Activated naive CD8-positive, alpha-beta T cell (primary cell): ENCODE data around the gene SLC7A11.

Experiments used
- H3K27ac Mint-ChIP-seq: one replicate; pipeline ENCODE4 v1.8.0; 2021; ENCODE audit warnings: mixed read lengths
- H3K27me3 Mint-ChIP-seq: one replicate; pipeline ENCODE4 v1.8.0; 2021; ENCODE audit warnings: mixed read lengths
- H3K36me3 Mint-ChIP-seq: one replicate; pipeline ENCODE4 v1.8.0; 2021; ENCODE audit warnings: mixed read lengths
- H3K4me1 Mint-ChIP-seq: one replicate; pipeline ENCODE4 v1.8.0; 2021; ENCODE audit warnings: low read depth, mixed read lengths
- H3K4me3 Mint-ChIP-seq: one replicate; pipeline ENCODE4 v1.8.0; 2021; ENCODE audit warnings: mild to moderate bottlenecking, mixed read lengths
- H3K9me3 Mint-ChIP-seq: one replicate; pipeline ENCODE4 v1.8.0; 2021; ENCODE audit warnings: low read depth, mixed read lengths

The SLC7A11 gene

GRCh38 chr4:138205531-138206233 is 36.5 kb downstream of the SLC7A11 start:
- H3K36me3 Mint-ChIP-seq: no peaks in the 10 kb centered on the region
- H3K4me1 Mint-ChIP-seq: no peaks in the 10 kb centered on the region
- no peak overlapping the region for H3K4me3 Mint-ChIP-seq
- H3K9me3 Mint-ChIP-seq: no peaks in the 10 kb centered on the region
- no peaks in the 10 kb centered on the region for H3K27me3 Mint-ChIP-seq
- H3K27ac Mint-ChIP-seq: no peak overlapping the region

DNA sequence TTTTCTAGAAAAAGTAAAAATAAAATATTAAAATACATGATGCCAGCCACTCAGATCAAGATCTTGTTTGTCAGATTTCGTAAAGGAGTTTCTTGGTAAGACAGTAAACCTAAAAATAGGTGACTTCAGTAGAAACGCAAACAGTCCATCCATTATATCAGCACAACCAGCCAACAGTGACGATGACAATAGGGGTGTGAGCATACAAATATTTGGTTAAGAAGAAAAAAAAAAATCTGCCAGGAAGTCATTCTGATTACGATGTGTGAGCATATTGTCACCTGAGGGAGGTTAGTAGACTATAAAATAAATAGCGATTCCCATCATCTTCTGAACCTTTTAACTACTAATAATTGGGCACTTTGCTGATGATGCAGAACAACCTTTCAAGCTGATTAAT is 37.6 kb downstream of the SLC7A11 start:
- Mint-ChIP-seq H3K27me3 (no peaks in the 10 kb centered on the region), H3K4me3 (no peak overlapping the region), H3K27ac (no peak overlapping the region), H3K4me1 (no peaks in the 10 kb centered on the region), H3K36me3 (no peaks in the 10 kb centered on the region), H3K9me3 (no peaks in the 10 kb centered on the region)

- Mint-ChIP-seq H3K36me3 (no peaks in the 10 kb centered on the region), H3K4me1 (no peaks in the 10 kb centered on the region), H3K27me3 (no peaks in the 10 kb centered on the region), H3K4me3 (no peak overlapping the region), H3K27ac (no peak overlapping the region), H3K9me3 (no peaks in the 10 kb centered on the region)
These were observed 39.5 kb downstream of the SLC7A11 start for GRCh38 chr4:138202686-138203085.

DNA sequence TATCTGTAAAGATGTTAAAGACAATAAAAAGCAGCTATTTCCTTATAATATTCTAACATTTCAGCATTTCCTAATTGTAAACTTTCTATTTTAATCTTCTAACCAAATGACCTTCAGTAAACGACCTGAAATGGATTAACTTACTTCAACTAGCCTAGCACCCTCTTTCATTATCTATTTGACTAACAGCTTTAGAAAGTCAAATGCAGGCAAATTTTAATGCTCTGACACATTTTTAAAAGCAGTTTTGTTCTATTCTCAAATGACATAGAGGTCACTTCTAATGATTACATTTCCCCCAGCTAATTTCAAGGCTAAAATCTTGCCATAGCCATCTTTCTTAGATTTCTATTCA is 41.9 kb downstream of the SLC7A11 start:
- H3K4me3 Mint-ChIP-seq: no peak overlapping the region
- H3K27me3 Mint-ChIP-seq: no peaks in the 10 kb centered on the region
- no peak overlapping the region for H3K27ac Mint-ChIP-seq
- H3K36me3 Mint-ChIP-seq: no peaks in the 10 kb centered on the region
- no peaks in the 10 kb centered on the region for H3K9me3 Mint-ChIP-seq
- H3K4me1 Mint-ChIP-seq: no peaks in the 10 kb centered on the region

DNA sequence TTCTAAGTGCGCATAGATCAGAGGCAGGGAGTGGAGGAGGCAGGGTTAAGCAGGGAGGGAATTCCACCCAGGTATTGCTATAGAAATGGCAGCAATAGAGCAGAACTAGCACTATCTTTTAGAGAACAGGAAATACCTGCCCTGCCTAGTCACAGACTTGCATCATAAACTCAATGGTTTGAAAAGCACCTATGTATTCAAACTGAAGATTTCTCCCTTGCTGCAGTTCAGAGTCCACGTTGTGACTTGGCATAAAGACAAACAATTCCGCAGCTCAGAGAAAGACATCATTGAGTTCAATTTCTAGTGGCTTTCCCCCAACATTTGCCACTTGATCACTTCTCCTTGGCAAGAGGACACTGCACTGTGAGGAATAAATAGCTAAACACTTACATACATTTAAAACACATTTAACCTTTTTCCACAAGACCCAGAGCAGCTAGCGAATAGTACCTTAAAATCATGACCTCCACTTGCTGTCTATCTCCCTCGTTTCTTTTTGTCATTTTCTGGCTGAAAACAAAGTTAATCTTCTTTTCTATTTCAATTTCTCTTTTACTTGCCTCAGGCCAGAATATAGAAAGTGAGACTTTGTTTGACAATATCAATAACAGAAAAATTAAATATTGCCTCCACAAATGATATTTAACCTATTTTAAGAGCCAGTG is 42.4 kb downstream of the SLC7A11 start:
- Mint-ChIP-seq H3K27ac (no peak overlapping the region), H3K4me1 (no peaks in the 10 kb centered on the region), H3K9me3 (no peaks in the 10 kb centered on the region), H3K4me3 (no peak overlapping the region), H3K27me3 (no peaks in the 10 kb centered on the region), H3K36me3 (no peaks in the 10 kb centered on the region)

DNA sequence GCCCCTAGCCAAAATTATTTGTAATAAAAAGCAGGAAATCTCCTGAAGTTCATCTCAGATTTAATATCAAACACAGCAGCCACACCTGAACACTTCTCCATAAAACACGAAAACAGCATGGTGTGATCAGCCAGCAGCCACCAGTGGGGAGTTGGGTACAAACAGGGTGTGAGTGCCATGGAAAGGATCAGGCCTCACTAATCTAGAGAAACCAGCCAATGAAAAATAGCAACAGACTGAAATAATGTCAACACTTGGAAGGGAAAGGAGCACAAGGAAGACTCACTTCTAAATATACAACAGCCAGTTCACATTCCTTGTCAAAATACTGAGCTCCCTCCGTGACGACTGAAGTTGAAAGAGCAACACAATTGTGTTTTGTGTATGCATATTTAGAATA is 46.0 kb downstream of the SLC7A11 start:
- H3K4me3 Mint-ChIP-seq: no peak overlapping the region
- H3K9me3 Mint-ChIP-seq: no peaks in the 10 kb centered on the region
- no peaks in the 10 kb centered on the region for H3K27me3 Mint-ChIP-seq
- H3K27ac Mint-ChIP-seq: no peak overlapping the region
- H3K4me1 Mint-ChIP-seq: no peaks in the 10 kb centered on the region
- no peaks in the 10 kb centered on the region for H3K36me3 Mint-ChIP-seq

GRCh38 chr4:138193963-138194362 is 48.2 kb downstream of the SLC7A11 start:
- no peak overlapping the region for H3K27ac Mint-ChIP-seq
- no peaks in the 10 kb centered on the region for H3K4me1 Mint-ChIP-seq
- H3K27me3 Mint-ChIP-seq: no peaks in the 10 kb centered on the region
- H3K9me3 Mint-ChIP-seq: no peaks in the 10 kb centered on the region
- no peak overlapping the region for H3K4me3 Mint-ChIP-seq
- H3K36me3 Mint-ChIP-seq: no peaks in the 10 kb centered on the region

DNA sequence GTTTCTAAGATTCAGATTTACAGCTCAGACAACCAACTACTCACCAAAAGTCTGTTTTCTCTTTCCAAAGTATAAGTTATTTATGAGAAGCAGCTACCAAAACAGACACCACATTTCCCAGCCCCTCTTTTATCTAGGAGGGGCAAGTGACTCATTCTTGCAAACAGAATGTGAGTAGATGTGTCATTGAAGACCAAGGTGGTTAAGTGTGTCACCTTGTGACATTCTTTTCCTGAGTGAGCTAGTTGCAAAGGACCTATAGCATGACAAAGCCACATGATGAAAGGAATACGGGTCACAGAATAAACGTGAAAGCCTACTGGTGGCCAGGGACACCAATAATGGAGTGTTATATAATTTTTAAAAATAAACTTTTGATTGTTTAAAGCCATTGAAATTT is 50.0 kb downstream of the SLC7A11 start:
- H3K4me1 Mint-ChIP-seq: no peaks in the 10 kb centered on the region

DNA sequence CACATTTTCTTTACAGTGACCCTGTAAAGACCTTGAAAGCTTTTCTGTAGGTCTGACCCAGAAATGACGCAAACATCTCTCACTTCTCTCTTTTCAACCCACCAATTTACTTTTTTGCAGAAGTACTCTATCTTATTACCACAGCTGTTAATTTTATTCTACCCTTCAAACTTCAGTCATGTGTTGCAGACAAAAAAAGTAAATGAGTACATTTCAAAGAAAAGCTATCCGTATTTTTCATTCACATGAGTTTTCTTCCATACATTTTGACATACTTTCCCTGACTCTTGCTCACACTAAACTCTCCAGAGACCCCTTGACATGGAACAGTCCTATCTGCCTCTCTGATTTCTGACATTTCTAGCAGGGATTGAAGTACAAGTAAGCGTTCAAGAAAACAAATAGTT is 51.7 kb downstream of the SLC7A11 start:
- no peaks in the 10 kb centered on the region for H3K27me3 Mint-ChIP-seq
- H3K4me3 Mint-ChIP-seq: no peak overlapping the region
- no peaks in the 10 kb centered on the region for H3K9me3 Mint-ChIP-seq
- H3K4me1 Mint-ChIP-seq: no peaks in the 10 kb centered on the region
- H3K36me3 Mint-ChIP-seq: no peaks in the 10 kb centered on the region
- no peak overlapping the region for H3K27ac Mint-ChIP-seq

More for the DNA sequence above, 50.0 kb downstream of the SLC7A11 start:
- Mint-ChIP-seq H3K27ac (no peak overlapping the region), H3K9me3 (no peaks in the 10 kb centered on the region), H3K27me3 (no peaks in the 10 kb centered on the region), H3K4me3 (no peak overlapping the region), H3K36me3 (no peaks in the 10 kb centered on the region)

- no peak overlapping the region for H3K27ac Mint-ChIP-seq
- H3K9me3 Mint-ChIP-seq: no peaks in the 10 kb centered on the region
- H3K4me3 Mint-ChIP-seq: no peak overlapping the region
- no peaks in the 10 kb centered on the region for H3K4me1 Mint-ChIP-seq
- H3K27me3 Mint-ChIP-seq: no peaks in the 10 kb centered on the region
- no peaks in the 10 kb centered on the region for H3K36me3 Mint-ChIP-seq
These were observed 52.9 kb downstream of the SLC7A11 start for GRCh38 chr4:138189206-138189605.

DNA sequence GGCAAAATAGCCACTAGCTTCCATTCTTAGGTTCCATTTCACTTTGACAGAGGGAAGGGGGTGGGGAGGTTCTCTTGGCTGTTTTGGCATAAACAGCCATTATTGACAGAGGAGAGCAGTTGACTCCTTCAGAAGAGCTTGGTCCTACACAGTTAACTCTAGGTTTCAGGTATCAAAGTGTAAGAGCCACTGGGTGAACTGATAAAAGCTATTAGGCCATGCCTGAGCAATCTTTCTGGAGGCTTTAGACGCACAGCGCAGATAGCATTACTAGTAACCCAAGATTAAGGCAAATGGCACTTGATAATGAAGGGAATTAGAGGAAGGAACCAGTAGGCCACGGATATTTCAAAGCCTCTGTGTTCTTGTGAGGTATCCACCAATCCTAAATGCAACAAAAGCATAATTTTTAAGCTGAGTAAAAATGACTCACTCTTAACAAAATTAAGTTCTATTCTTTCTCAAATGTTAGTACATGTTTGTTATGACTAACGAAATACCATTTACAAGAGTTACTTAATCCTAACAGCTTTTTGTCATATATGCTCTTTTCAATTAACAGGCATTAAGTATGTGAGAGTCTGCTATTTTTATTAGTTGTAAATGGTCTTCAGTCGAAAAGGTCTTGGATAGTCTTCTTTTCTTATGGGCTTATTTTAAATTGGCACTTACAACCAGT is 53.6 kb downstream of the SLC7A11 start:
- no peaks in the 10 kb centered on the region for H3K27me3 Mint-ChIP-seq
- H3K4me1 Mint-ChIP-seq: no peaks in the 10 kb centered on the region
- no peak overlapping the region for H3K27ac Mint-ChIP-seq
- no peaks in the 10 kb centered on the region for H3K9me3 Mint-ChIP-seq
- H3K36me3 Mint-ChIP-seq: no peaks in the 10 kb centered on the region
- H3K4me3 Mint-ChIP-seq: no peak overlapping the region

- H3K9me3 Mint-ChIP-seq: no peaks in the 10 kb centered on the region
- H3K4me1 Mint-ChIP-seq: no peaks in the 10 kb centered on the region
- H3K4me3 Mint-ChIP-seq: no peak overlapping the region
- H3K27ac Mint-ChIP-seq: no peak overlapping the region
- no peaks in the 10 kb centered on the region for H3K36me3 Mint-ChIP-seq
- no peaks in the 10 kb centered on the region for H3K27me3 Mint-ChIP-seq
These were observed 56.1 kb downstream of the SLC7A11 start for GRCh38 chr4:138185859-138186645.

- no peak overlapping the region for H3K27ac Mint-ChIP-seq
- H3K36me3 Mint-ChIP-seq: no peaks in the 10 kb centered on the region
- no peaks in the 10 kb centered on the region for H3K4me1 Mint-ChIP-seq
- no peaks in the 10 kb centered on the region for H3K27me3 Mint-ChIP-seq
- no peak overlapping the region for H3K4me3 Mint-ChIP-seq
- no peaks in the 10 kb centered on the region for H3K9me3 Mint-ChIP-seq
These were observed 57.3 kb downstream of the SLC7A11 start for GRCh38 chr4:138184886-138185285.

GRCh38 chr4:138182838-138183426 is 59.2 kb downstream of the SLC7A11 start:
- H3K27me3 Mint-ChIP-seq: no peaks in the 10 kb centered on the region
- H3K4me3 Mint-ChIP-seq: no peak overlapping the region
- no peaks in the 10 kb centered on the region for H3K36me3 Mint-ChIP-seq
- no peaks in the 10 kb centered on the region for H3K9me3 Mint-ChIP-seq
- H3K27ac Mint-ChIP-seq: no peak overlapping the region
- no peaks in the 10 kb centered on the region for H3K4me1 Mint-ChIP-seq

DNA sequence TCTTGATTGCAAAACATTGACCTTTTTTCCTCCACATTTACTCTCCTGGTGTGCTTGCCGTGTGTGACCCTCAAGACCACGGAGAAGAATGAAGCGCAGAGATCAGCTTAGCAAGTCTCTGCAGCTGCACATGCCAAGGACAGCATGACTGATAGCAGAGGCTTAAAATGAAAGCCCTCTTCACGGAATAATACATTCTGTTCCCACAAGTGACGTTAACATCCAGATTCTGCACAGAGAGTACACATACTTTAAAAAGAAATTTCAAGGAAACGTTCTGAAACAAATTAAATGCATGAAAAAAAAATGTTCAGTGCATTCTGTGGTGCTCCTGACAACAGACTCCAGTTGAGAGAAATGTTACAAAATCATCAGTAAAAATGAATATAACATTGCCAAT is 60.9 kb downstream of the SLC7A11 start:
- H3K27ac Mint-ChIP-seq: no peak overlapping the region
- no peaks in the 10 kb centered on the region for H3K4me1 Mint-ChIP-seq
- H3K36me3 Mint-ChIP-seq: no peaks in the 10 kb centered on the region
- no peaks in the 10 kb centered on the region for H3K9me3 Mint-ChIP-seq
- H3K4me3 Mint-ChIP-seq: no peak overlapping the region
- H3K27me3 Mint-ChIP-seq: no peaks in the 10 kb centered on the region
